H1 (cell line): ENCODE data around the gene SLX4. TPM values are rescaled to one million over a fixed set of nuclear protein-coding genes. Genes with fewer than 3 reads are reported as not detected.

Experiments
- CTCF ChIA-PET: fragments of 300-600 bp; sonication (Branson Sonifier 250); formaldehyde crosslinking; loops from one replicate; lab custom pipeline; 2021; ENCODE audit not compliant: partially characterized antibody; lab: Charles Lee
- POLR2A ChIA-PET: fragments of 300-600 bp; sonication (Branson Sonifier 250); formaldehyde crosslinking; loops from one replicate; lab custom pipeline; 2021; ENCODE audit warnings: inconsistent platforms; ENCODE audit not compliant: partially characterized antibody; lab: Charles Lee
- DNase-seq, 2 experiments: peaks; one replicate each; pipeline versions ENCODE4 v3.0.0 to v3.0.0-alpha.2; 2010 to 2022; ENCODE audit warnings: low spot score in 2 of 2, low read depth in 1 of 2, mixed read lengths in 1 of 2
- FAIRE-seq: peaks from 2 replicates; lab custom pipeline; 2011; peaks lifted over from hg19 to GRCh38; lab: Jason Lieb, UNC
- H2AFZ ChIP-seq: 2 replicates; pipeline ENCODE4 v1.8.1; 2012; ENCODE audit warnings: low read length, inconsistent platforms
- H2AK5ac ChIP-seq: 2 replicates; pipeline ENCODE4 v1.6.1; 2013; ENCODE audit warnings: low read depth, low read length
- H2BK120ac ChIP-seq: replicated peaks from 2 replicates; pipeline ENCODE3; 2013; ENCODE audit warnings: low read depth, low read length, inconsistent platforms
- H2BK12ac ChIP-seq: 2 replicates; pipeline ENCODE4 v1.6.1; 2013; ENCODE audit warnings: low read depth, low read length
- H2BK15ac ChIP-seq: 2 replicates; pipeline ENCODE4 v1.6.1; 2013; ENCODE audit warnings: low read length
- H2BK20ac ChIP-seq: 2 replicates; pipeline ENCODE4 v1.6.1; 2013; ENCODE audit warnings: low read length
- H2BK5ac ChIP-seq: 2 replicates; pipeline ENCODE4 v1.6.1; 2013; ENCODE audit warnings: low read depth, low read length
- H3K14ac ChIP-seq: 2 replicates; pipeline ENCODE4 v1.6.1; 2013; ENCODE audit warnings: inconsistent platforms; ENCODE audit not compliant: insufficient read length
- H3K18ac ChIP-seq: 2 replicates; pipeline ENCODE4 v1.6.1; 2013; ENCODE audit warnings: low read length; ENCODE audit errors: extremely low read depth
- H3K23ac ChIP-seq: 2 replicates; pipeline ENCODE4 v1.6.1; 2013; ENCODE audit warnings: inconsistent platforms; ENCODE audit not compliant: insufficient read length
- H3K23me2 ChIP-seq: 2 replicates; pipeline ENCODE4 v1.6.1; 2013; ENCODE audit warnings: low read depth, low read length
- H3K27ac ChIP-seq: 2 replicates; pipeline ENCODE4 v1.6.1; 2011; ENCODE audit warnings: low read depth, low read length, inconsistent platforms
- H3K27me3 ChIP-seq, 4 experiments: replicated peaks in 1 of 4; 1 replicate in 1 of 4; 2 replicates in 3 of 4; pipeline versions ENCODE4 v1.6.1 to v1.8.1; 2011 to 2013; ENCODE audit warnings: low read length in 3 of 4, mild to moderate bottlenecking in 3 of 4, inconsistent platforms in 2 of 4, mixed read lengths in 2 of 4, moderate library complexity in 1 of 4; ENCODE audit not compliant: control insufficient read depth in 3 of 4, insufficient read depth in 3 of 4; ENCODE audit errors: extremely low read depth in 1 of 4
- H3K36me3 ChIP-seq, 4 experiments: 2 replicates each; pipeline versions ENCODE4 v1.6.1 to v1.8.1; 2011 to 2013; ENCODE audit warnings: mild to moderate bottlenecking in 4 of 4, low read length in 3 of 4, moderate library complexity in 2 of 4, control low read depth in 1 of 4, inconsistent platforms in 1 of 4; ENCODE audit not compliant: insufficient read depth in 4 of 4, control insufficient read depth in 2 of 4
- H3K4ac ChIP-seq: replicated peaks from 2 replicates; pipeline ENCODE3; 2013; ENCODE audit warnings: low read length, low read depth, mixed read lengths, inconsistent platforms; ENCODE audit not compliant: insufficient read length
- H3K4me1 ChIP-seq, 4 experiments: replicated peaks in 1 of 4; 1 replicate in 1 of 4; 2 replicates in 3 of 4; pipeline versions ENCODE4 v1.6.1 to v1.8.1; 2011 to 2013; ENCODE audit warnings: low read length in 3 of 4, inconsistent platforms in 2 of 4, mixed read lengths in 1 of 4; ENCODE audit not compliant: insufficient read depth in 4 of 4, control insufficient read depth in 3 of 4
- H3K4me2 ChIP-seq, 2 experiments: 2 replicates each; pipeline versions ENCODE4 v1.6.1 to v1.8.1; 2011 to 2013; ENCODE audit warnings: low read depth in 2 of 2, low read length in 2 of 2, control low read depth in 1 of 2, inconsistent platforms in 1 of 2, mild to moderate bottlenecking in 1 of 2; ENCODE audit not compliant: insufficient read depth in 1 of 2
- H3K4me3 ChIP-seq, 4 experiments: fragments of 200-600, 300-600 bp in 1 of 4; sonication (generic), shearing (Covaris generic), sonication (Bioruptor Twin) in 1 of 4; 2 replicates each; pipeline versions ENCODE4 v1.5.1 to v1.8.1; 2011 to 2016; ENCODE audit warnings: low read length in 4 of 4, low read depth in 3 of 4, control low read depth in 2 of 4, inconsistent platforms in 2 of 4, mild to moderate bottlenecking in 2 of 4, mixed read lengths in 1 of 4, moderate library complexity in 1 of 4; ENCODE audit not compliant: insufficient read depth in 2 of 4; ENCODE audit errors: extremely low read depth in 1 of 4
- H3K56ac ChIP-seq: replicated peaks from 2 replicates; pipeline ENCODE3; 2013; ENCODE audit warnings: low read depth, mild to moderate bottlenecking, mixed read lengths, low read length, inconsistent platforms; ENCODE audit not compliant: insufficient read length
- H3K79me1 ChIP-seq: 2 replicates; pipeline ENCODE4 v1.6.1; 2013; ENCODE audit warnings: low read depth, low read length, control low read depth
- H3K79me2 ChIP-seq, 2 experiments: 2 replicates each; pipeline versions ENCODE4 v1.6.1 to v1.8.1; 2012 to 2013; ENCODE audit warnings: low read length in 2 of 2, mild to moderate bottlenecking in 2 of 2, inconsistent platforms in 1 of 2; ENCODE audit not compliant: insufficient read depth in 2 of 2, control insufficient read depth in 1 of 2
- H3K9ac ChIP-seq, 4 experiments: replicated peaks in 1 of 4; 1 replicate in 1 of 4; 2 replicates in 3 of 4; pipeline versions ENCODE4 v1.6.1 to v1.8.1; 2011 to 2013; ENCODE audit warnings: low read depth in 3 of 4, low read length in 3 of 4, control low read depth in 2 of 4, mild to moderate bottlenecking in 2 of 4, moderate library complexity in 2 of 4, inconsistent platforms in 1 of 4; ENCODE audit errors: extremely low read depth in 1 of 4
- H3K9me3 ChIP-seq, 2 experiments: 2 replicates each; pipeline versions ENCODE4 v1.6.1 to v1.8.1; 2012 to 2013; ENCODE audit warnings: mild to moderate bottlenecking in 2 of 2, moderate library complexity in 2 of 2, control low read depth in 1 of 2, inconsistent platforms in 1 of 2, low read depth in 1 of 2, low read length in 1 of 2, mixed read lengths in 1 of 2; ENCODE audit not compliant: insufficient read depth in 2 of 2
- H4K20me1 ChIP-seq, 2 experiments: replicated peaks in 1 of 2; 2 replicates each; pipeline versions ENCODE3 to v1.8.1; 2011 to 2013; ENCODE audit warnings: inconsistent platforms in 2 of 2, low read length in 2 of 2, mild to moderate bottlenecking in 1 of 2; ENCODE audit not compliant: insufficient read depth in 2 of 2, control insufficient read depth in 1 of 2
- H4K5ac ChIP-seq: 2 replicates; pipeline ENCODE4 v1.6.1; 2013; ENCODE audit warnings: low read length, low read depth, mixed read lengths, inconsistent platforms; ENCODE audit not compliant: insufficient read length
- H4K8ac ChIP-seq: 2 replicates; pipeline ENCODE4 v1.8.0; 2013; ENCODE audit warnings: mild to moderate bottlenecking, moderate library complexity, low read length, inconsistent platforms; ENCODE audit not compliant: insufficient read depth; ENCODE audit errors: extremely low read depth
- H4K91ac ChIP-seq: replicated peaks from 2 replicates; pipeline ENCODE3; 2013; ENCODE audit warnings: low read length, mixed read lengths, inconsistent platforms; ENCODE audit not compliant: insufficient read length
- ASH2L ChIP-seq: fragments of 200-600, 300-600 bp; sonication (generic); IDR thresholded peaks from one replicate; pipeline ENCODE4 v1.7.1; 2017; ENCODE audit warnings: low read length
- ATF2 ChIP-seq: IDR thresholded peaks from 2 replicates; pipeline ENCODE4 v1.6.1; 2012; ENCODE audit warnings: low read length, inconsistent platforms
- CBX8 ChIP-seq: fragments of 300-800, 300-1000 bp; sonication (generic); IDR thresholded peaks from 2 replicates; pipeline ENCODE4 v1.7.1; 2016; ENCODE audit warnings: low read depth, low read length, borderline replicate concordance
- CREB1 ChIP-seq: IDR thresholded peaks from 2 replicates; pipeline ENCODE4 v1.6.1; 2012; ENCODE audit warnings: inconsistent platforms
- CTBP2 ChIP-seq: IDR thresholded peaks from 2 replicates; pipeline ENCODE4 v1.7.0; 2011; ENCODE audit warnings: borderline replicate concordance, mild to moderate bottlenecking, moderate library complexity, mixed read lengths, low read length; ENCODE audit not compliant: insufficient read depth, insufficient read length
- EZH2 ChIP-seq: fragments of 200-600 bp; sonication (generic); IDR thresholded peaks from 2 replicates; pipeline ENCODE4 v1.7.1; 2012; ENCODE audit warnings: low read depth, mild to moderate bottlenecking, moderate library complexity, low read length, inconsistent platforms; ENCODE audit not compliant: severe bottlenecking
- GTF2F1 ChIP-seq: IDR thresholded peaks from 2 replicates; pipeline ENCODE4 v1.6.1; 2012; ENCODE audit warnings: low read depth, low read length, improper control_type of control experiment, borderline replicate concordance
- RBBP5 ChIP-seq: IDR thresholded peaks from 2 replicates; pipeline ENCODE4 v1.7.1; 2012; ENCODE audit warnings: low read depth, mild to moderate bottlenecking, inconsistent platforms, low read length, moderate library complexity, borderline replicate concordance
- SIRT6 ChIP-seq: IDR thresholded peaks from one replicate; pipeline ENCODE4 v1.7.1; 2012; ENCODE audit warnings: low read length, inconsistent platforms
- SP1 ChIP-seq: IDR thresholded peaks from 2 replicates; pipeline ENCODE4 v1.6.1; 2011; ENCODE audit warnings: low read depth, low read length
- SRF ChIP-seq: IDR thresholded peaks from 2 replicates; pipeline ENCODE4 v1.6.1; 2011; ENCODE audit warnings: mild to moderate bottlenecking, low read depth, low read length, moderate library complexity
- SUZ12 ChIP-seq: fragments of 200-600 bp; sonication (generic); IDR thresholded peaks from 2 replicates; pipeline ENCODE4 v1.6.1; 2012; ENCODE audit warnings: mild to moderate bottlenecking, inconsistent platforms, low read length, moderate library complexity, mixed read lengths
- TBP ChIP-seq: IDR thresholded peaks from 2 replicates; pipeline ENCODE4 v1.6.1; 2011; ENCODE audit warnings: low read depth, low read length, improper control_type of control experiment
- WGBS, 2 experiments: shearing (Covaris generic) in 1 of 2; methylation state at CpG; one replicate each; pipeline versions ENCODE4 v1.1.6 to v1.1.7; 2013 to 2015; ENCODE audit warnings: low lambda C conversion rate in 2 of 2, mixed read lengths in 2 of 2, inconsistent platforms in 1 of 2, low coverage in 1 of 2, missing lambda C conversion rate in 1 of 2; ENCODE audit not compliant: insufficient replicate concordance in 2 of 2, insufficient coverage in 1 of 2, insufficient read length in 1 of 2; ENCODE audit errors: extremely low coverage in 1 of 2, missing lambda C conversion rate in 1 of 2; 5-methylcytosine and 5-hydroxymethylcytosine counted together
- polyA plus RNA-seq, 7 experiments: library from polyadenylated mRNA; depleted of rRNA in 3 of 7; stranded (reverse) in 5 of 7; unstranded in 2 of 7; fragments of >200 nt in 5 of 7; fragments of 200-250 nt in 2 of 7; gene quantifications; 1 replicate in 5 of 7; 2 replicates in 1 of 7; 4 replicates in 1 of 7; pipeline versions ENCODE4 v1.2.1 to v1.2.3, GENCODE V29; 2011 to 2013; ENCODE audit warnings: missing spikeins in 2 of 7, mixed read lengths in 2 of 7
- total RNA-seq: library from RNA; stranded (reverse); fragmentation: NEBNext Ultra II Directional; extraction: Animal tissue kit (Norgen Biotek cat#: 25700); gene quantifications from 2 replicates; pipeline ENCODE4 v1.2.1, GENCODE V29; 2021

The SLX4 gene
- total and polyA plus RNA-seq, 2 of the 8 experiments (the other 6 are each of a cell fraction or from before 2014, with no cell fraction given), result 4.4 to 11.4 TPM

- H3K79me2 ChIP-seq, result no peaks in the 10 kb centered on the region
- no peak overlapping the region for H4K8ac ChIP-seq
- H3K9me3 ChIP-seq, result 0 out of 4 replicates have a peak, but pooled peaks cover 4 to 6% of the 10 kb centered on the region in 2 experiments
- H3K27ac ChIP-seq, result no peak overlapping the region
- H3K23ac ChIP-seq, result no peak overlapping the region
- no peaks in the 10 kb centered on the region for H3K79me1 ChIP-seq
- no peak overlapping the region for H4K91ac ChIP-seq
- CTCF ChIA-PET, result interaction anchor here (1.4 kb wide), 1 partner anchor 101 kb away, joined by 3 read pairs; no protein-coding TSS in a partner anchor
- H3K4me3 ChIP-seq, result no peak overlapping the region
- H2BK20ac ChIP-seq, result no peak overlapping the region
- H2BK5ac ChIP-seq, result no peak overlapping the region
- H3K23me2 ChIP-seq, result no peaks in the 10 kb centered on the region; the same call in 1 of the 2 replicates
- no peak overlapping the region for H3K4ac ChIP-seq
- no peak overlapping the region for H3K9ac ChIP-seq
- no peak overlapping the region for H3K18ac ChIP-seq
- H4K20me1 ChIP-seq, result no peaks in the 10 kb centered on the region
- POLR2A ChIA-PET, result interaction anchor here (1.0 kb wide), 1 partner anchor 21 kb away, joined by 3 read pairs; no protein-coding TSS in a partner anchor
- no peak overlapping the region for H4K5ac ChIP-seq
- H3K27me3 ChIP-seq, result no peaks in the 10 kb centered on the region
- WGBS, 2 experiments, result 99% methylated on average over 11 of the region's 14 CpGs; no CpG with 5 or more reads in 1 of the 2 experiments
- FAIRE-seq (no peak), DNase-seq (no peak)
- no peak overlapping the region for H3K56ac ChIP-seq
- H2AFZ ChIP-seq, result no peak overlapping the region
- no peak overlapping the region for H2BK120ac ChIP-seq
- H2BK12ac ChIP-seq, result no peak overlapping the region
- H3K4me2 ChIP-seq, result no peak overlapping the region
- H2BK15ac ChIP-seq, result no peak overlapping the region
- H3K36me3 ChIP-seq, result no peaks in the 10 kb centered on the region
- no peak overlapping the region for H3K14ac ChIP-seq
- peaks cover 0 to 7% (median 6%) of the 10 kb centered on the region in 4 experiments; a peak in 6 of 7 replicates for H3K4me1 ChIP-seq
- H2AK5ac ChIP-seq, result no peak overlapping the region
- no peak for TF ChIP-seq SP1
- TF ChIP-seq CTBP2, result no peak
- TF ChIP-seq EZH2, result no peak
- TF ChIP-seq ASH2L, result no peak
- no peak for TF ChIP-seq TBP
- TF ChIP-seq SRF, result no peak
- TF ChIP-seq CREB1, result no peak
- TF ChIP-seq SUZ12, result no peak
- no peak for TF ChIP-seq RBBP5
- TF ChIP-seq SIRT6, result no peak
- no peak for TF ChIP-seq GTF2F1
- no peak for TF ChIP-seq CBX8
- TF ChIP-seq ATF2, result no peak
Observed at GRCh38 chr16:3574195-3574594, 37.2 kb downstream of the SLX4 start.
